Measurements from ENCODE around the gene APBA2.
A peak's percentile ranks its signal among the peaks of the same experiment; 100 is the strongest.

Gene APBA2

DNA sequence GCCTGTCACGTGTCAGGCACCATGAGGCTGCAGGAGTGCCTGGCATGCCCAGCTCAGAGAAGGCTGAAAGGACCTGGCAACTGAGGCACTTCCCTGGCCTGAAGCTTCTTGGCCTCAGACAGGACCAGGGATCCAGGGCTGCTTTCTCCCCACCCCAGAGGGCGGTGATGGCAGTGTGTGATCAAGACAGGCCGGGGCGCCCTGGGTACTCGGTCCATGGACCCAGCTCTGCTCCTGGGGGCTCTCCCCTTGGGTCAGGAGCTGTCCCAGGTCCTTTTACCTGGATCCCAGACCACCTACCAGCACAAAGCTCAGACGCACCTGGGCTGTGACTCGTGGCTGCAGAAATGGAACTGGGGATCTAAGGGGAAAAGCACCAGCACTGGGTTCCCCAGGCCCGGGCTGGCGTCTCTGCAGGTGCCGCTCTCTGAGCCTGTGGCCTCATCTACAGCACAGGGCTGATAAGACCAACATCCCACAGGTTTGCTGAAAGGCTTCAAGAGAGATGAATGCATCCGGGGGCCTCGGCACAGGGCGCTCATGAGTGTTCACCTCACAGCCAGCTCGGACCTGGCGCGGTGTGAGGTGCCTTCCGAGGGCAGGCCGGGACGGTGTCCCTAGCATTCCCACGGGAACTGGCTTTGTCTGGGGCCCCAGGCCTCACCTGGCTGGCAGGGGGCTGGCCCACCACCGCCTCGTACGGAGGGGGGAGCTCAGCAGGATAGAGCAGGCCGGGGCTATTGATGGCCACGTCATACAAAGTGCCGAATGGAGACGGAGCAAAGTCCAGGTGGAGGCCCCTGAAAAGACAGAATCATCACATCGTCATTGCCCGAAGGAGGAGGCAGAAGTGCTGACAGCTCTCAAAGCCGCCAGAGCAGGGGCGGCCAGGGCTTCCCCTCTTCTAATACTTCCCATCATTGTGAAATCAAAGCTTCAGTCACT is 250.2 kb downstream of the APBA2 start:
- Mint-ChIP-seq H3K27me3 (ENCODE audit: low read depth, poor library complexity) (peaks cover 31% of the 10 kb centered on the region), H3K4me3 (no peak overlapping the region), H3K4me1 (peaks cover 49% of the 10 kb centered on the region), H3K36me3 (ENCODE audit: low read depth) (no peaks in the 10 kb centered on the region), H3K9me3 (no peaks in the 10 kb centered on the region), H3K27ac (peak overlapping the region; percentile 29)
- DNase-seq, result no peak
- TF ChIP-seq, protein P1, sequence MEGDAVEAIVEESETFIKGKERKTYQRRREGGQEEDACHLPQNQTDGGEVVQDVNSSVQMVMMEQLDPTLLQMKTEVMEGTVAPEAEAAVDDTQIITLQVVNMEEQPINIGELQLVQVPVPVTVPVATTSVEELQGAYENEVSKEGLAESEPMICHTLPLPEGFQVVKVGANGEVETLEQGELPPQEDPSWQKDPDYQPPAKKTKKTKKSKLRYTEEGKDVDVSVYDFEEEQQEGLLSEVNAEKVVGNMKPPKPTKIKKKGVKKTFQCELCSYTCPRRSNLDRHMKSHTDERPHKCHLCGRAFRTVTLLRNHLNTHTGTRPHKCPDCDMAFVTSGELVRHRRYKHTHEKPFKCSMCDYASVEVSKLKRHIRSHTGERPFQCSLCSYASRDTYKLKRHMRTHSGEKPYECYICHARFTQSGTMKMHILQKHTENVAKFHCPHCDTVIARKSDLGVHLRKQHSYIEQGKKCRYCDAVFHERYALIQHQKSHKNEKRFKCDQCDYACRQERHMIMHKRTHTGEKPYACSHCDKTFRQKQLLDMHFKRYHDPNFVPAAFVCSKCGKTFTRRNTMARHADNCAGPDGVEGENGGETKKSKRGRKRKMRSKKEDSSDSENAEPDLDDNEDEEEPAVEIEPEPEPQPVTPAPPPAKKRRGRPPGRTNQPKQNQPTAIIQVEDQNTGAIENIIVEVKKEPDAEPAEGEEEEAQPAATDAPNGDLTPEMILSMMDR (IDR thresholded peaks at IDR 0.05), result no peak

DNA sequence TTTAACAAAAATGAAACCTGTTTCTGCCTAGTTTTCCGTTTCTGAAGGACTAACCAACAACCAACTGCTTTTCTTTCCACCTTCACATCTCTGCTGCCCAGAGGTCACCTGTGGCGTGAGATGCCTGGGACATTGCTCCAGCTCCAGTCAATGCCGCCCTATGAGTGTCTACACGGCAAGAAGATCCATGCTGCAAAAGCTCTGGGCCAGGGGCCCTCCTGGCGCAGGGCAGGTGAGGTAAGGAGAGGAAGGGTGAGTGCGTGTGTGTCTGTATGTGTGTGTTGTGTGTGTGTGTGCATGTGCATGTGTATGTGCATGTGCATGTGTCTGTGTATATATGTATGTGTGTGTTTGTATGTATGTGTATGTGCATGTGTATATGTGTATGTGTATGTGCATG is 252.5 kb downstream of the APBA2 start:
- Mint-ChIP-seq H3K27ac (no peak overlapping the region), H3K4me1 (peaks cover 42% of the 10 kb centered on the region), H3K27me3 (ENCODE audit: low read depth, poor library complexity) (peaks cover 35% of the 10 kb centered on the region), H3K9me3 (no peaks in the 10 kb centered on the region), H3K36me3 (ENCODE audit: low read depth) (no peaks in the 10 kb centered on the region), H3K4me3 (no peak overlapping the region)
- DNase-seq, result no peak
- TF ChIP-seq, protein P1 (IDR thresholded peaks at IDR 0.05), result no peak

DNA sequence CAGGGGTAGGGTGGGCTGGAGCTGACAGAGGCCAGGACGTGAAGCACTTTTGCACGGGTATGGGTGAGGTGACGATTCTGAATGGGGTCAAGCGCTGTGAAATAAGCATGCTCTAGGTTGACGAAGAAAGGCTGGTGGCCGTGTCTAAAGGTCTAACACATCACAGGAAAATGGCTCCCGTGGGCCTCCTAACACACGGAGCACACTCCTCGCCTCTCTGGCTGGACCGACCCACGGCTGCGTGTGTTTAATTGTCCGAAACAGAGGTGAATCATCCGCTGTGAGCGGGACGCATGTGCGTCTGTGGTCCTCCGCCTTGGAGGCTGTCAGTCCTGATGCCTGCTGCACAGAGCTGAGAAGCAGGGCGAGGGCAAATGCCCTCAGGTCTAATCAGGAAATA is 253.3 kb downstream of the APBA2 start:
- Mint-ChIP-seq H3K4me1 (peaks cover 46% of the 10 kb centered on the region), H3K27me3 (ENCODE audit: low read depth, poor library complexity) (peaks cover 34% of the 10 kb centered on the region), H3K27ac (no peak overlapping the region), H3K36me3 (ENCODE audit: low read depth) (no peaks in the 10 kb centered on the region), H3K9me3 (no peaks in the 10 kb centered on the region), H3K4me3 (no peak overlapping the region)
- TF ChIP-seq, protein P1 (IDR thresholded peaks at IDR 0.05), result no peak
- DNase-seq, result no peak

DNA sequence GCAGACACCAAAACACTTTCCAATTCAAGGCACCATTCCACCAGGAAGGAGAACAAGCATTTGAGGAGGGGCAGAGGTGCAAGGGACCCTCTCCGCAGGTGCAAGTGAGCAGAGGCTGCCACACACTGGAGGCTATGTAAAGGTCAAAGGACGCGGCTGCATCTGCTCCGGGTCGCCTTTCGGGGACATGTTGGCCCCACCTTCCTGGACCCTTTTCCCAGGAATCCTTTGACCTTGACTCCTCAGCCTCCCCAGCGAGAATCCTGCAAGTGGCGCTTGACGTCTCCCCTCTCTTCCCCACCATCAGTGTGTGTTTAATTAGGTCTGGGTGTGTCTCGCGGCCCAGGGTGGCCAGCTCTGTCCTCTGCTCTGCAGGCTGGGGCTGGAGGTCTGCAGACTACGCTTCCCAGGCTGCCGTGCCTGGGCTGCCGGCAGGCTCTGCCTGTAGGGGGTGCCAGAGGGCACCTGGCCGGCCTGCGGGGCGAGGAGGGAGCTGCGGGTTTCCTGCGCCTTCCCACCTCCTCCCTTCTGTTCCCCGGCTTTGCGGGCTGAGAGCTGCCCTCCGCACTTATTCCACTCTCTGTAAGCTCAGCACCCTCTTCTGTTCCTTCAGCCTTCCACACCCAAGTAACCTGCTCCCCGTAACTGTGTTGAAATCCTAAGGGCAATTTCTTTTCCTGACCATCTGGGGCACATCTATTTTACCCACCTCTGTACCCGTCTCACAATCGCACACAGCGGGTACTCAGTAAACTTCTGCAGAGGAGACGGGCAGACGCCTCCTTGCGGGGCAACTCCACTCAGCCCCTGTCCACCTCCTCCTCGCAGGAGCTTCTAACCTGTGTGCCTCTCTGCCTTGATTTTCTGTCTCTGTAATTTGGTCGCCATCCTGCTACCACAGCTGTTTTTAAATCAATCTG is 254.0 kb downstream of the APBA2 start:
- H3K9me3 Mint-ChIP-seq, result no peaks in the 10 kb centered on the region
- TF ChIP-seq, protein P1 (IDR thresholded peaks at IDR 0.05), result peak; percentile 84
- H3K4me1 Mint-ChIP-seq, result peaks cover 48% of the 10 kb centered on the region
- H3K36me3 Mint-ChIP-seq (ENCODE audit: low read depth), result no peaks in the 10 kb centered on the region
- peak; percentile 81 for DNase-seq
- peaks cover 32% of the 10 kb centered on the region for H3K27me3 Mint-ChIP-seq (ENCODE audit: low read depth, poor library complexity)
- H3K27ac Mint-ChIP-seq, result no peak overlapping the region
- peak overlapping the region; percentile 63 for H3K4me3 Mint-ChIP-seq

DNA sequence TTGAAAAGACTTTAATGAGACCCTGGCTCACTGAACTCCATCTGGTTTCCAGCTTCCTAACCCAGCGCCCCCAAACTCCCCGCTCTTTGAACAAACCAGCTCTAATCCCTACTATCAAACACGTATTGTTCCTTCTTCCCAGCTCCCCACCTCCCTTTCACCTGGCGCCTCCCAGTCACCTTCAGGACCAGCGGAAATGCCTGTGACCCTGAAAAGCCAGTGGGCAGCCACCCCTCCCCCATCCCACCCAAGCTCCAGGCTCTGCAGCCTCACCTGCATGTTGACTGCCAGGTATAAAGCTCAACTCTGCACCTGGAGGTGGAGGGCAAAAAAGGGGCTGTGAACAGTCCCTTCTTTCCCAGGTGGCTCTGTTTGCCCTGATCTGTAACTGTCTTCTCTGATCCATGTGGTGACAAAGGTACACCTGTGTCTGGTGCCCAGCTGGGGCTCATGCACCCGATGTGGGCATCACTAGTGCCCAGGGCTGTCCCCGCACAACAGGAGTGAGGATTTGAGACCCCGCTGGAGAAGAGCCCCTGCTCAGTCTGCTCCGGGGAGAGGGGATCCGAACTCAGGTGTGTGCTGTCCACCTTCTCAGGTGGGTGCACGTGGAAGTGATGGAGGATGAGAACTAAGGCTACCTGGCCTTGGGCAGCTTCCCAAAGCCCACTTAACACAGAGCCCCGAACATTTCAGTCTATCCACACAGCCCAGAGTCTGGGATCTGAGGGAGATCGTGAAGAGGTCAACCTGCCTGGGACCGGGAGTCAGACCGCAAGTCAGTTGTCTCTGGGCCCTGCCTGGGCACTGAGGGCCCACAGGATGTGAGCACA is 254.9 kb downstream of the APBA2 start:
- peaks cover 48% of the 10 kb centered on the region for H3K4me1 Mint-ChIP-seq
- H3K4me3 Mint-ChIP-seq, result peak overlapping the region; percentile 63
- no peak for DNase-seq
- no peaks in the 10 kb centered on the region for H3K36me3 Mint-ChIP-seq (ENCODE audit: low read depth)
- H3K9me3 Mint-ChIP-seq, result no peaks in the 10 kb centered on the region
- H3K27me3 Mint-ChIP-seq (ENCODE audit: low read depth, poor library complexity), result peaks cover 32% of the 10 kb centered on the region
- H3K27ac Mint-ChIP-seq, result no peak overlapping the region
- TF ChIP-seq, protein P1 (IDR thresholded peaks at IDR 0.05), result no peak
